ENCODE measurements around the gene LY6G6C. TPM values are rescaled to one million over a fixed set of nuclear protein-coding genes. Genes with fewer than 3 reads are reported as not detected.

LY6G6C gene
- total and polyA plus RNA-seq, 2 experiments from 2014 or later = not detected

GRCh38 chr6:31742894-31743293, 21.3 kb upstream of the LY6G6C start (continued):
- TF ChIP-seq REST (IDR thresholded peaks at IDR 0.05; ENCODE audit: unreplicated experiment) = no peak
- TF ChIP-seq POLR2AphosphoS5 (IDR thresholded peaks at IDR 0.05; ENCODE audit: low read depth) = no peak
- TF ChIP-seq EZH2phosphoT487 (IDR thresholded peaks at IDR 0.05; ENCODE audit: unreplicated experiment) = no peak
- TF ChIP-seq, protein P1, sequence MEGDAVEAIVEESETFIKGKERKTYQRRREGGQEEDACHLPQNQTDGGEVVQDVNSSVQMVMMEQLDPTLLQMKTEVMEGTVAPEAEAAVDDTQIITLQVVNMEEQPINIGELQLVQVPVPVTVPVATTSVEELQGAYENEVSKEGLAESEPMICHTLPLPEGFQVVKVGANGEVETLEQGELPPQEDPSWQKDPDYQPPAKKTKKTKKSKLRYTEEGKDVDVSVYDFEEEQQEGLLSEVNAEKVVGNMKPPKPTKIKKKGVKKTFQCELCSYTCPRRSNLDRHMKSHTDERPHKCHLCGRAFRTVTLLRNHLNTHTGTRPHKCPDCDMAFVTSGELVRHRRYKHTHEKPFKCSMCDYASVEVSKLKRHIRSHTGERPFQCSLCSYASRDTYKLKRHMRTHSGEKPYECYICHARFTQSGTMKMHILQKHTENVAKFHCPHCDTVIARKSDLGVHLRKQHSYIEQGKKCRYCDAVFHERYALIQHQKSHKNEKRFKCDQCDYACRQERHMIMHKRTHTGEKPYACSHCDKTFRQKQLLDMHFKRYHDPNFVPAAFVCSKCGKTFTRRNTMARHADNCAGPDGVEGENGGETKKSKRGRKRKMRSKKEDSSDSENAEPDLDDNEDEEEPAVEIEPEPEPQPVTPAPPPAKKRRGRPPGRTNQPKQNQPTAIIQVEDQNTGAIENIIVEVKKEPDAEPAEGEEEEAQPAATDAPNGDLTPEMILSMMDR (conservative IDR thresholded peaks at IDR 0.05; ENCODE audit: low read depth in 2 of 2) = no peak
- no peak for TF ChIP-seq NANOG (IDR thresholded peaks at IDR 0.05; ENCODE audit: borderline replicate concordance)
- TF ChIP-seq CREB1 (CRISPR knock-in tag; IDR thresholded peaks at IDR 0.05; ENCODE audit: low read depth) = no peak
- TF ChIP-seq EZH2 (IDR thresholded peaks at IDR 0.05; ENCODE audit: low read depth, unreplicated experiment) = no peak
- TF ChIP-seq ZNF114 (CRISPR knock-in tag; IDR thresholded peaks at IDR 0.05) = no peak
- no peak for TF ChIP-seq STAT1 (IDR thresholded peaks at IDR 0.05; ENCODE audit: unreplicated experiment)
- TF ChIP-seq ZNF331 (CRISPR knock-in tag; IDR thresholded peaks at IDR 0.05; ENCODE audit: low read depth) = no peak

GRCh38 chr6:31741815-31742214, 20.3 kb upstream of the LY6G6C start:
- Histone ChIP-seq H3K79me2 (replicated peaks; ENCODE audit: insufficient read depth) (no peaks in the 10 kb centered on the region; the same call in 1 of the 2 replicates), H2AFZ (no peak overlapping the region), H3K4me1 (ENCODE audit: insufficient read depth) (peaks cover 33% of the 10 kb centered on the region), H3K36me3 (ENCODE audit: insufficient read depth) (peaks cover 4% of the 10 kb centered on the region; the same call in 1 of the 2 replicates), H3K27me3 (ENCODE audit: insufficient read depth) (no peaks in the 10 kb centered on the region), H3K9me2 (ENCODE audit: insufficient read depth) (no peaks in the 10 kb centered on the region), H3K4me2 (no peak overlapping the region), H3K4me3 (no peak overlapping the region), H3F3A (replicated peaks; ENCODE audit: low read depth) (peaks cover 12% of the 10 kb centered on the region), H3K27ac (ENCODE audit: low read depth) (no peak overlapping the region), H4K20me1 (replicated peaks; ENCODE audit: insufficient read depth) (no peaks in the 10 kb centered on the region)
- Mint-ChIP-seq H3K27me3 (ENCODE audit: insufficient read depth, low read depth, poor library complexity) (peaks cover 22% of the 10 kb centered on the region), H3K27ac (no peak overlapping the region), H3K4me1 (peaks cover 43% of the 10 kb centered on the region), H3K9me3 (no peaks in the 10 kb centered on the region; the same call in 2 of the 3 replicates), H3K4me3 (no peak overlapping the region), H3K36me3 (ENCODE audit: low read depth) (peaks cover 17% of the 10 kb centered on the region)
- DNase-seq (ENCODE audit: low spot score) (no peak), ATAC-seq (no peak)
- TF ChIP-seq, protein P1 (conservative IDR thresholded peaks at IDR 0.05; ENCODE audit: low read depth in 2 of 2) = no peak
- TF ChIP-seq, protein P2, sequence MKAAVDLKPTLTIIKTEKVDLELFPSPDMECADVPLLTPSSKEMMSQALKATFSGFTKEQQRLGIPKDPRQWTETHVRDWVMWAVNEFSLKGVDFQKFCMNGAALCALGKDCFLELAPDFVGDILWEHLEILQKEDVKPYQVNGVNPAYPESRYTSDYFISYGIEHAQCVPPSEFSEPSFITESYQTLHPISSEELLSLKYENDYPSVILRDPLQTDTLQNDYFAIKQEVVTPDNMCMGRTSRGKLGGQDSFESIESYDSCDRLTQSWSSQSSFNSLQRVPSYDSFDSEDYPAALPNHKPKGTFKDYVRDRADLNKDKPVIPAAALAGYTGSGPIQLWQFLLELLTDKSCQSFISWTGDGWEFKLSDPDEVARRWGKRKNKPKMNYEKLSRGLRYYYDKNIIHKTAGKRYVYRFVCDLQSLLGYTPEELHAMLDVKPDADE (IDR thresholded peaks at IDR 0.05) = no peak
- TF ChIP-seq CREB1 (CRISPR knock-in tag; IDR thresholded peaks at IDR 0.05; ENCODE audit: low read depth) = no peak
- no peak for TF ChIP-seq JUNB (IDR thresholded peaks at IDR 0.05; ENCODE audit: unreplicated experiment)
- TF ChIP-seq STAT1 (IDR thresholded peaks at IDR 0.05; ENCODE audit: unreplicated experiment) = no peak
- no peak for TF ChIP-seq POLR2AphosphoS5 (IDR thresholded peaks at IDR 0.05; ENCODE audit: low read depth)
- no peak for TF ChIP-seq ZNF114 (CRISPR knock-in tag; IDR thresholded peaks at IDR 0.05)
- TF ChIP-seq NANOG (IDR thresholded peaks at IDR 0.05; ENCODE audit: borderline replicate concordance) = no peak
- TF ChIP-seq EZH2 (IDR thresholded peaks at IDR 0.05; ENCODE audit: low read depth, unreplicated experiment) = no peak
- TF ChIP-seq REST (IDR thresholded peaks at IDR 0.05; ENCODE audit: unreplicated experiment) = no peak
